HG03045 (cell line): ENCODE data around the gene PRKN.

Experiments
- ATAC-seq: cut with Tn5 transposase; IDR thresholded peaks from one replicate; pipeline ENCODE4 v1.9.1; 2021; ENCODE audit warnings: mild to moderate bottlenecking, moderate library complexity; ENCODE audit not compliant: unreplicated experiment

Gene PRKN

DNA sequence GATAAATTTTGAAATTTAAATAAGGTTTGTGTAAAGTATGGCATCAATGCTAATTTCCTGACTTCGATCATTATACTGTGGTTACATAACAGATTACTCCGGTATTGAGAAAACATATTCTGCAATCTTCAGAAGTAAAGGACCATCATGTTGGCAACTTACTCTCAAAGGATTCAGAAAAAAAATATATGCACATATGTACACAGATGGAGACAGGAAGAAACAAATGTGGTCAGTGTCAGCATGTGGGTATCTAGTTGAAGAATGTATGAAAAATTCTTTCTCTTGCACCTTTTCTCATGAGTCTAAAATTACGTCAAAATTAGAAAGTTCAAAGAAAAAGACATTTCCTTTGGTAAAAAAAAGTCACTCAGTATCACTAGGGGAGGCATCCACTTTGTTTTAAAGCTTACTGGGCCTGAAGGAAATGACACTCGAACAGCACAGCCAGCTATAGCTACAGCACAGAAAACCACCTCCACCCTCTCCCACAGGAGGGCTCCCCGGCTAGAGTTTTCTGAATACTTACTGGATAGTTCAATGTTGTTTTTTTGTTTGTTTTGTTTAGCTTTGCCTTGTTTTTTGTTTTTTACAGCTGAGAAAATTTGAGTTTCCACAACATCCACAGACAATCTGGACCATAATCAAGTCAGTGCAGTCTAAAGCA lies 1136.5 kb downstream of the PRKN start:
- no peak for ATAC-seq

DNA sequence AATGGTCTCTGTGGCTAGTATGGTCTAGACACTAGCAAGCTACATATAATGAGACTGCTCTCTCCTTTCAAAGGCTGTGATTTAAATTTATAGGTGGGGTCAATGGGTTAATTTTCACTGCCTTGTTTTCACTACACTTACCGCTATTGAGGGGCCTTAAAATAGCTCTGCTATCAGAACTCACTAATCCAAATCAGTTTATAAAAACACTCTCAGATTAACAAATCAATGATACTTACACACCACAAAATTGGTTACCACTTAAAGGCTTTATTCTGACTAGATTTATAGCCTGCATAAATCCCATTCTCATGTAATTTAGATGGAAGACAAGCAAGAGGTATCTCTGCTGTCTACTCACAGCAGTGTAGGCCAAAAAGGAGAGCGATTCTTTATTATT lies 1140.7 kb downstream of the PRKN start:
- no peak for ATAC-seq

DNA sequence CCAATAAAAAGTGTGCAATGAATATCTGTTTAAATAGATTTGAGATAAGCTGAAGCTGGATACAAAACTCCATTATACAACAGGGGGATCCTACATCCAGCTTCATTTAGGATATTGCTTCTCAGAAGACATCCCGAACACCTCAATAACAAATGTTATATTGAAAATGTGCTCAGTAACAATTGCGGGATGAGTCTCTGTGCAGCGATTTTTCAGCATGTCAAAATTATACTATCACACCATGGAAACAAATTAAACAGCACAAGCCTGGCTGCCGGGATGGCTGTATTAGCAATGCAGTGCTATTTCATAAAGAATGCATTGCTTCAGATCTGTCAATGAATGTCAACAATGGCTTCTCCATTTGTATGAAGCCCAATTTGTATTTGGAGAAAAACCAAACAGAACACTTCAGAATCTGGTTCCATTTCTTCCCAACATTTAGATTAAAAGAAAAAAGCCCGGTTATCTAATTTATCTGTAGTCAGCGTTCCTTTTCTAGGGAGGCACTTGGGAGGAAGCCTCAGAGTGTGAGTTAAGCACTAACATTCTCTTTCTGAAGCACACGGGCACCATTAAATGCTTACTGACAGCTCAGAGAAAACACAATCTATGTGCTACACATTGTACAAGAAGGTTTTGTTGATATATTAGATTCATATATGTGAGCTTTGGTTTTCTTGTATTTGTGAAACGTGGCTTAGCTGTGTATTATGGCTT lies 1142.8 kb downstream of the PRKN start:
- ATAC-seq, result no peak

DNA sequence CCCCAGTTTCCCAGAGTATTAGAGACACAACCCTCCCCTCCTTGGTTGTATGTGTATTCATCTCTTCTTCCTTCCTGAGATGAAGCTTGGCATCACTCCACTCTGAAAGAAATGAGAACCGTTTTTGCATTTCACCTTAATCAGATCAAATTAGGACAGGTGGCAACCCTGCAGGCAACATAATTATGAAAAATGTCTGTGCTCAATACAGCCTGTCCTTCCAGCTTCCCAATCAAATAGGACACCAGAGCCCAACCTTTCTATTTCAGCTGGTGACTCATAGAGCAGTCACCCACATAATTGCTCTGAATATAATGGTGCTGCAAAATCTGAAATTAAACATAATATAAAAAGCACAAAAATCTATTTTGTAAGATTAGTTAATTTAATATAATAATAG lies 1143.5 kb downstream of the PRKN start:
- ATAC-seq, result no peak

DNA sequence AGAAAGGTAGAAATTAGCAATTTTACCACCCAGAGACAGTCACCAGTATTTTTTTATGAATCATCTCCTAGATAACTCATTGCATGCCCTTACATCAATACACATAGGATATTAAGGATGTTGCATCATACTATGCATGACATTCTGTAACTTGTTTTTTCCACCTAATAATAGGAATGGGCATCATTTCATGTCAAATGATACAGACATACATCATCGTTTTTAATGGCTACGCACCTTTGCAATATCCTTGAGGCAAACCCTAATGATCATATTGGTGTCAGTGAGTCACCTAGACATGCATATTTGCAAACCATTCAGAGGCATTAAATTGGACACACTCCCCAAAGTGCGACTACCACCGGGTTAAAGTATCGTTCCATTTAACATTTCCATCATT lies 1144.0 kb downstream of the PRKN start:
- ATAC-seq, result no peak

DNA sequence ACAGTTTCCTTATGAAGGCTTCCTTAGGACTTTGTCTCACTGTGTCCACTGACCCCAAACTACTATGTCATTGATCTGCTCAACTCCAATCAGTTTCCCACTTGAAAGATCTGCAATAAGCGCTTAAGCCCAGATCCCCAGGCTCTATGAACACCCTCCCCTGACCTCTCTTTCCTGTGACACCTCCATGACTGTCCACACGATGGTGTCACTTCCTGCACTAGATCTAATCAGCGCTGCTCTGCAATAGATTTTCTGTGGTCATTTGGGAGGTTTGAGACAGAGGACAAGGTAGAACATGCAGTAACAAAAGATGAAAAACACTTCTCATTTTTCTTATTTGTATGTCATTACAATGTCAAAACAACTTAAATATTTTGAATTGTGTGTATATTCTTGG lies 1149.1 kb downstream of the PRKN start:
- no peak for ATAC-seq

DNA sequence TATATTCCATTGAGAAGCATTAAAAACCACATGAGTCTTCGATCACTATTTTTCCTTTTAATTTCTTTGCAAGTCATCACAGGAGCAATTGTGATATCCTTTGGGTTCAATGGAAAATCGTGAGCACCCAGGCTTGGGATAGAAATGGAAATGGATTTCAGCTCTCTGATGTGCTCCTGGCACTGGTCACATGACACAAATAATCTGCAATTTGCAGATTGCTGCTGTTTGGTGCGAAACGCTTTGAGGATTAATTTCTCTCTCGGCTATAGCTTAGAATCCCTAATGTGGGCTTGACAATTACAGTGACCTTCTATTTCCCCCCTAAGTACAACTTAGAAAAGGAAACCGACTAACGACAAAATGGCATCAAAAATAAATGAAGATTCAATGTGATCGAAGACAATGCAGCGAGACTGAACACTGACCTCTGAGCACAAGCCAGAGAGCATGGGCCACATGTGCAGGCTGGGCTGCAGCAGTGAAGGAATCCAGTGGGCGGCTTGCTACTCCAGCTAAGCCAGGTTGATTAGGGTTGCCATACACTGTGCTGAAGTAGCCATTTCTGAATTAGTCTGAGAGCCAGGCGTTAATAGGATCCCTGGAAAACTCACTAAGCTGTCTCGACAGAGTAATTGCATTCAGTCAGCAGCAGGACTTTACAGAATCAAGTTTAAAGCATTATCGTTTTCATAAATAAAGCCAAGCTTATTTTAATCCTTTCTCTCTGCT lies 1151.9 kb downstream of the PRKN start:
- ATAC-seq, result no peak

DNA sequence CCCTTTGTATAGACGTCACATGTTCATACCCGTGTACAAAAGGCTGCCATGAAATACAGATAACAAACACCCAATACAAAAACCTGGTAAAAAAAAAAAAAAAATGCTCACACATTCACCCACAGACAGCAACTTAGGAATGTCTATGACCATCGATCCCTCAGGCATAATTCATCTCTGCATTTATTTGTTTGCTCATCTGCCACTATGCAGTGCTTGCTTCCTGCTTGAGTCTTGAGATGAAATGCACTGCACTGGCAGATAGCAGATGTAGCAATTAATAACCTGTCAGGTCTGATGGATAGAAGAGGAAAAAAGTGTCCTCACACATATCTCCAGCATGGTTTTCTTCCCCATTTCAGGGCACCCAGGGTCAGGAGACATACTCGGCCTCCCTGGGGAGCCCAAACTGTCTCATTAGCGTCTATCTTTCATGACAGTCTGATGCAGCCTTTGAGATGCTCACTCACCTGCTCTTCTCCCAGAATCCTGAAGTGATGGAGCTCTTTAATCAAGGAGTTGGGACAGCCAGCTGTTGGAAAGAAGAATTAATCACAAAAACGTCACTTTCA lies 1158.6 kb downstream of the PRKN start:
- ATAC-seq, result no peak

DNA sequence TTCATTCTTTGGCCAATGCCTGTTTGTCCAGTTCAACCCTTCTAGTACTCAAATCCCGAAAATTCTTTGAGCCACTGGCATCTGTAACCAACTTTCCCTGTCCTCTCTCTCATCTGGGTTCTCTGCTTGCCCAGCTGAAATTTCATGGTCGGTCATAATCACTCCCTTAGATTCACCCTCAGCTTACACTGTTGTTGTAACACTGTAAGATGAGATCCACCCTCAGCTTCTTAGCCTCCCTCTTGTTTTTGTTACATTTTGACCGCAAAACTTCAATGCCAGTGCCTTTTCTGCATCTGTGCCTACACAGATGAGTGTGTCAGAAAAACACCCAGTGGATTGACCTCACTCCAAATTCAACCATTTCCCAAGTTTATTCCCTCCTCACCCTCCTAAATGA lies 1162.6 kb downstream of the PRKN start:
- ATAC-seq, result no peak

DNA sequence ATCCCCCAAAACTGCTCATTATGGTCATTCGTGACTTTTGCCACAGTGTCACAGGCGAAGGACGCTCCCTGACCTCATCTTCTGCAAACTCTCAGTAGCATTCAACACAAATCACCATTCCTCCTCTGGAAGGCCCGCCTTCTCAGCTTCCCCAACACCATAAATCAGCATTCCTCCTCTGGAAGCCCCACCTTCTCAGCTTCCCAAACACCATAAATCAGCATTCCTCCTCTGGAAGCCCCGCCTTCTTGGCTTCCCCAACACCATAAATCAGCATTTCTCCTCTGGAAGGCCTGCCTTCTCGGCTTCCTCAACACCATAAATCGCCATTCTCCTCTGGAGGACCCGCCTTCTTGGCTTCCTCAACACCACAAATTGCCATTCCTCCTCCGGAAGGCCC lies 1165.7 kb downstream of the PRKN start:
- no peak for ATAC-seq

DNA sequence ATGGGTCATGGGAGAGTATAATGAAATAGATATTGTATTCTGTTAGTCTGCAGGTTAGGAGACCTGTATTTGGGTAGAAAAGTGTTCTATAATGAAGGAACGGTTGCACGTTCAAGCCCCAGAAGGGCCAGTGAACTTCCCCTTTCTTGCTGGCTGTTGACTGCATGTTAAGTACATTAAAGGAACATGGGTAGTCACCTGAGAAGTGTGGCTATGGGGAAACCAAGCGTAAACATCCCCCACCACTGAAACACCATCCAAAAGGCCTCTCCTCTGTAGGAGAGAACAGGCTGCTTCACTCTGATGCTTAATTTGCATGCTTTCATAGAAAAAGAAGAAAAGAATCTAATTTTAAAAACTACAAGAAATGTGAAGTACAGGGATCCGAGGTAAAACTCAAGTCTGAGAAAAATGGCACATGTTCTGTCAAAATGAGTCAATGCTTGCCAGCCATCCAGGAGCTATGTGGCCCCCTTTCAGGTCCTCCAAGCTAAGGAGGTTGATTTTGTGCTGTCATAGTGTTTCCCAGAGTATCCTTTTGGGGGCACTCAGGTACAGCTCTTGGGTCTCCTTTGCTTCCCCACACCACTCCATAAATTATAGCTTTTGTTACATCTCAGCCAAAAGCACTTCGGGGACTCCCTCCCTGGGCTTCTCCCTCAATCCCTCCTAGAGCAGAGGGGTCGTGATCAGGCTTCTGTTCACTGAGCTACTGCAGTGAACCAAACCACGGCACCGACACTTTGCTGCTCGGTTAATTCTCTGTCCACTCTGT lies 1170.0 kb downstream of the PRKN start:
- ATAC-seq, result no peak

DNA sequence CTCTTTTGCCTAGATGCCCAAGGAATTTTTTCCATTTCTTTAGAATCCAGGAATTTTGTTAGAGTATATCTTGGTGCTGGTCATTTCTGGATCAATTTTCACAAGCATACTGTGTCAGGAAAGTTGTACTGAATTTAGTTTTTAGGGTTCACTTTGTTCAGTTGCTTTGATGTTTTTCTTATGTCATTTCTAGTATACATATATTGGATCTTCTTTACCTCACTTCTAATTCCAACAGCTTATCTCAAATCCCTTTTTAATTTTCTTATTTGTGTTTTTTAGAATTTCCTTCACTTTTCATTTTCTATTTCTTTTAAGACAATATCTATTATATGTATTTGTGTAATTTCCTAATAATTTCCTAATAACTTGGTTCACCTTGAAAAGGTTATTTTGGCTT lies 1172.7 kb downstream of the PRKN start:
- ATAC-seq, result no peak

DNA sequence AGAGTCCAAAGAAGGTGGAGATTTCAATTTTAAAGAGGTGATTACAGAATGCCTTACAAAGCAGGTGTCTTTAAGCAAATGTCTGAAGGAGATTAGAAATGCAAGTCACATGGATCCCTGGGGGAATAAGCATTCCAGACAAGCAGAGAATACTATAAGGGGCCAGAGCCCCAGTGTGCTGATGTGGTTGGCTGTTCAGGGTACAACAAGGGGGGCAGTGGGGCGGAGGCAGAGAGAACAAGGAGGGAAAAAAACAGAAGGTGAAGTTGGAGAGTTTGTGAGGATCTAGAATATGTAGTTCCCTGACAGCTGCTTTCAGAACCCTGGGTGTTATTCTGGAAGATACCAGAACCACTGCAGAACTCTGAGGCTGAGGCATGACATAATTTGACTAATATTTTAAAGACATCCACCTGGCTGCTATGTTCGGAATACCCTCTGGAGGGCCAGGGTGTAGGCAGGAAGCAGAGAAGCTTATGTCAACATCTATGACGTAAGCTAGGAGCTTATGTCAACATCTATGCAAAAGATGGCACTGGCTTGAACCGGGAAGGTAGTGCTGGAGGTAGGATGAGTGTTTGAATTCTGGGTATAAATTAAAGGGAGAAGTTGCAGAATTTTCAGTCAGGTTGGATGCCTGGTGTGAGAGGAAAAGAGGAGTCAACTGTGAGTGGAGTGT lies 1177.5 kb downstream of the PRKN start:
- no peak for ATAC-seq

DNA sequence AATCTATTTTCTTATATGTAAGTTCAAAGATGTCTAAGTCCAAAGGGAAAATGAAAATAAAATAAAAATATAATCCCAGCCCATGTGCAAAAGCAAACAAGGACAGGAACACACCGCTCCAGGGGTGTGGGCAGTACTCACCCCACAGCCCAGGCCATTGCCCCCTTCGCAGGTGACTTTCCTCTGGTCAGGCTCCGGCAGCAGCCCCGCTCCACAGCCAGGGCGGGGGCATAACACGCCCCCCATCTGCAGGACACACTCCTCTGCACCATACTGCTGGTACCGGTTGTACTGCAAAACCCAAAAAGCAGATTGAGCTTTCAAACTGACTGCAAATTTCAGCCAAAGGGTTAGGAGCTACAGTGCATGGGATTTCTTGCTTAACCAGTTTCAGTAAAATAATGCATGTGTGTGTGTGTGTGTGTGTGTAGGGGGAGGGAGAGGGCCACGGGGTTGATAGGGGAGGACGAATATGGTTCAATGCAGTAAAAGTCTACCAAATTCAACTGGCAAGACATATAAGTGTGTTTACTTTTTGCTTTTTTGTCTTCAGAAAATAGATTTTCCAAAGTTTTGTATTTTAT lies 1178.8 kb downstream of the PRKN start:
- ATAC-seq, result no peak

DNA sequence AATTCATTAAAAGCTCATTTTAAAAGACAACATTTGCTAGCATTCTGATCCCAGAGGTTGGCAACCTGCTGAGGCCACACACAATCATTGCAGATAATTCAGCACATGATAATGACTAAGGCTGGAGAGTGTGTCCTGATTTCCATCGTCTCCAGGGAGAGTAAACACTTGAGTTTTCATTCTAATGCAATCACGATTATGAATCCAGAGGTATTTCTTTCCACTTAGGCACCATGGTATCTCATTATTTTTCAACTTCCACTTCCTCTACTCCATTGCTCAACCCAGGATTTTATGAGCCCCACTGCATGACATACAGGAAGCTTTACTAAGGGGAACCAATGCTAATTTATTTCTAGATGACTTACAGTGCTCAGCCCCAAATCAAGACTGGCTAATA lies 1179.9 kb downstream of the PRKN start:
- no peak for ATAC-seq

DNA sequence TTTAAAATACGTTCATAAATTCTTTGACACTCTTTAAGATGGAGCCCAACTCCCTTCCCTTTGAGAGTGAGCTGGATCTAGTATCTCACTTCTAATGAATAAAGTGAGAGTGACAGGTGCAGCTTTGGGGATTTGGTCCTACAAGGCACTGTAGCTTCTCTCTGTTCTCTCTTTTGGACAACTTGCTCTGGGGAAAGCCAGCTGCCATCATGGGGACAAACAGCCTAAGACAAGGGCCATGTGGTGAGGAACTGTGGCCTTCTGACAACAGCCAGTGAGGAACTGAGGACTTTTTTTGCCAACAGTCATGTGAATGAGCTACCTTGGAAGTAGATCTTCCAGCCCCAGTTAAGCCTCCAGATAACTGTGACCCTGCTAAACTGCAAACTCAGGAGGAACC lies 1180.9 kb downstream of the PRKN start:
- ATAC-seq, result no peak

DNA sequence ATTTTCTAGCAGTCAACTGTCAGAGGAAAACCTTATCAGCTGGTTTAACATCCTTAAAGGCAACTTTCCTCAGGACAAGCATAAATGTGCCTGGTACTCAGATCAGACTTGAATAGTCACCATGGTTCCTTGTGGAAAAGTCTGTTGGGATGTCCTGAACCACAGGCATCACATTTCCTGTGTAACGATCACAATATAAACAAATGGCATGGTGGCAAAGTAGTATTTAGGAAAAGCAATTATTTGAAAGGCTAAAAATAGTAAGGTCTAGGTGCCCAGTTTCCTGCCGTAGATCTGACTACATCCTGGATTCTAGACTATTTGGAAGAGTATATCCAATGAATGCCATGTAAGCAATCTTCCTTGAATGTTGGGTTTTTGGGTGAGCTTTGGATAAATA lies 1181.8 kb downstream of the PRKN start:
- ATAC-seq, result no peak

DNA sequence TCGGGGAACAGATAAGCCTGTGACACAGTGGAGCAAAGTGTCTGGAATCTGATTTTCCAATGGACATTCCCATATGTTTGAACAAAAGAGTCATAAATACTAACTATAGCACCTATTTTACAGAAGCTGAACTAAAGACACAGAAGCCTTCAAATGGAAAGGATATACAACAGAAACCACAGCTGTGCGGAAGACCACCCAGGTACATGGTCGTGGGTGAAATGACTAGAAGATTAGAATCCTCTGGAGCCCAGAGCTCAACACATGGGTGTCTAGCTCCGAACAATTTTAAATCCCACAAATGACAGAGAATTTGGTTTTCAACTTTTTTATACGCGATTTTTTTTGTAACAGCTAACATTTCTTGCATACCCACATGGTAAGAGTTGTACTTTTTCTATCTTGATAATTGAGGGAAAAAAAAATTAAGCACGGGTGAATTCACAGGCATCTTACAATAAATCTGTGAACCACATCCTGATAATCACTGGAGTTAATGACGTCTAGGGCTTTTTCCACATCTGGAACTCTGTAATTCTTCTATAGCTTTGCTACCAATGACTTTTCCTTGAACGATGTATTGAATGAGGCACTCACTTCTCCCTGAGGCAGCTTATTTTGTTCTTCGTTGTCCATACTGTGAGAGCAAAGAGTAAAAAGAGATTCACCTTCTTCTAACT lies 1182.6 kb downstream of the PRKN start:
- no peak for ATAC-seq

DNA sequence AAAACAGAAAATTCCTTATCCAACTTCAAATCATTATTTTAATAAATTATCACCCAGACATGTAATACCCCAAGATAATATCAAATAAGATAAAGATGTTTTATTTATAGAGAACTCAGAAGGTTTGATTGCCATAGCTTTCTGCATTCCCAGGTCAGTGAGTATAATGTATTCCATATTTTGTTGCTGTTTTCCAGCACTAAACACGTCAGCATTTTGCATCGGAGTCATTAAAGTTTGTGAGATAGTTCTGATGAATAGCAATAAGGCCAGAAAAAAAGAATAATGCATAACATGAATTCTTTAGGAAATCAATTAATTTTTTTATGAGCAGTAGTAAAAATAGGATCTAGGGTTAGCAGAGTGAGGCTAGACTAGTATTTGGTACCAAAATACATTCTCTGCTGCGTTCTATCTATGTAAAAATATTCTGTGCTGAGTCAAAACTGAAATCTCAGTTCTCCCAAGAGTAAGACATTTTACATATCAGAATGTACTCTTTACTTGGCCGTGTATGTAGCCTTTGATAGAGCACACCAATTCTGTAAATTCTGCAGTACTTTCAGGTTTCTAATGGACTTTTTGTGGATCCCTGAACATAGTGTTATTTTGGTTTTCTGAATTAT lies 1183.8 kb downstream of the PRKN start:
- no peak for ATAC-seq
